ENCODE results near the gene PDSS2.
"Not testable (repeated sequence)": the region's sequence is repeated elsewhere in the genome, so short reads cannot be mapped to it uniquely, and the experiment has no call there.

Gene PDSS2

GRCh38 chr6:107319906-107320530 is 139.3 kb downstream of the PDSS2 start:
- no peak for DNase-seq (ENCODE audit: low read depth)

GRCh38 chr6:107318100-107318736 is 141.1 kb downstream of the PDSS2 start:
- DNase-seq (ENCODE audit: low read depth): no peak

GRCh38 chr6:107315114-107315513 is 144.2 kb downstream of the PDSS2 start:
- DNase-seq (ENCODE audit: low read depth): no peak

- no peak for DNase-seq (ENCODE audit: low read depth)
These were observed 144.8 kb downstream of the PDSS2 start for GRCh38 chr6:107314531-107314939.

GRCh38 chr6:107313776-107314175 is 145.6 kb downstream of the PDSS2 start:
- no peak for DNase-seq (ENCODE audit: low read depth)

GRCh38 chr6:107310362-107310761 is 149.0 kb downstream of the PDSS2 start:
- DNase-seq (ENCODE audit: low read depth): no peak

GRCh38 chr6:107308677-107309076 is 150.7 kb downstream of the PDSS2 start:
- DNase-seq (ENCODE audit: low read depth): no peak

- DNase-seq (ENCODE audit: low read depth): not testable (repeated sequence)
These were observed 153.4 kb downstream of the PDSS2 start for GRCh38 chr6:107305994-107306393.

- no peak for DNase-seq (ENCODE audit: low read depth)
These were observed 154.0 kb downstream of the PDSS2 start for GRCh38 chr6:107305391-107305790.

GRCh38 chr6:107304421-107305025 is 154.8 kb downstream of the PDSS2 start:
- no peak for DNase-seq (ENCODE audit: low read depth)

GRCh38 chr6:107293350-107293749 is 166.0 kb downstream of the PDSS2 start:
- DNase-seq (ENCODE audit: low read depth): no peak

- no peak for DNase-seq (ENCODE audit: low read depth)
These were observed 166.6 kb downstream of the PDSS2 start for GRCh38 chr6:107292715-107293271.

- DNase-seq (ENCODE audit: low read depth): no peak
These were observed 168.9 kb downstream of the PDSS2 start for GRCh38 chr6:107290491-107290890.

- not testable (repeated sequence) for DNase-seq (ENCODE audit: low read depth)
These were observed 170.1 kb downstream of the PDSS2 start for GRCh38 chr6:107289258-107289657.

GRCh38 chr6:107285683-107286082 is 173.7 kb downstream of the PDSS2 start:
- not testable (repeated sequence) for DNase-seq (ENCODE audit: low read depth)

GRCh38 chr6:107284805-107285204 is 174.6 kb downstream of the PDSS2 start:
- DNase-seq (ENCODE audit: low read depth): no peak

GRCh38 chr6:107280791-107281190 is 178.6 kb downstream of the PDSS2 start:
- no peak for DNase-seq (ENCODE audit: low read depth)

- DNase-seq (ENCODE audit: low read depth): not testable (repeated sequence)
These were observed 179.4 kb downstream of the PDSS2 start for GRCh38 chr6:107280001-107280400.

GRCh38 chr6:107275330-107275865 is 184.0 kb downstream of the PDSS2 start:
- no peak for DNase-seq (ENCODE audit: low read depth)

GRCh38 chr6:107274288-107274687 is 185.1 kb downstream of the PDSS2 start:
- DNase-seq (ENCODE audit: low read depth): no peak

GRCh38 chr6:107272246-107272645 is 187.1 kb downstream of the PDSS2 start:
- no peak for DNase-seq (ENCODE audit: low read depth)

- no peak for DNase-seq (ENCODE audit: low read depth)
These were observed 188.1 kb downstream of the PDSS2 start for GRCh38 chr6:107271208-107271790.

Measured in HS-27A (cell line).